ENCODE measurements around the gene PYGM. TPM values are rescaled to one million over a fixed set of nuclear protein-coding genes. Genes with fewer than 3 reads are reported as not detected.
A peak's percentile ranks its signal among the peaks of the same experiment; 100 is the strongest.

PYGM gene
- total RNA-seq, 1 experiment from 2014 or later = 3.6 TPM

DNA sequence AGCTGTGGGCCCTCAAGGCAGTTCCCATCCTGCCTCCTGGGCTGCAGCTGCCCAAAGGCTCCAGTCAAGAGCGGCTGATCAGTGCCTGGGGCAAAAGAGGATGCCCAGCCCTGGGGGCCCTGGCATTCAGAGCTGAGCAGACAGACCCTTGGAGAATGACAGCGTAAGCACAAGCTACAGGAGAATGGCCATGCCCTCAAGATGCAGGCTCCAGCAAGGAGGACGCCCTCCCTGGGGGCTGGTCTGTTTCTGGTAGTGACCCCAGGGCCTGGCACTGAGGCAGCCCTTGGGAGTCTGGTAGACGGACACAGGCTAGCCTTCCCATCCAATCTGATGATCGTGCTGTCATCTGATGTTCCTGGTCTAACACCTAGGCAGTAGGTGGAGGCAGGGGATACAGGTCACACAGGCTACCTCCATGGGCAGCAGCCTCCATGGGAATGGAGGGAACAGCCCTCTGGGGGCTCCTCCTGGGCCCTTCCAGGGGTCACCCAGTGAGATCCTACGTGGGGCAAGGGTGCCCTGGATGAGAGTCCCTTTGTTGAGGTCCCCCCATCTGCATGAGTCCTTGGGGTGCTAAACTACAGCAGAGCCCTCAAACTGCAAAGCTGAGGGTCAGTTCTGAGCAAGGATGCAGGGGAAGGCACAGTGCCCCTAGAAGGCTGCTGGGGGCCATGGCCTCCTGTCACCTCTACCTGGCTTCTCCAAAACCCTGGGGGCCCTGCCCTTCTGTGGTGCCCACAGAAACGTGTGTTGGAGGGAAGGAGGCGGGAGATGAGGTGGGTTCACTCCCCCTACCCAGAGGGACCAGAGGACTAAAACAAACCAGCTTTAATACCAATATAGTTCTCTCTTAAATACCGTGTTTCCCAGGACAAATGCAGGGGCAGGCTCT lies 28.8 kb upstream of the PYGM start:
- TF ChIP-seq, protein P1, sequence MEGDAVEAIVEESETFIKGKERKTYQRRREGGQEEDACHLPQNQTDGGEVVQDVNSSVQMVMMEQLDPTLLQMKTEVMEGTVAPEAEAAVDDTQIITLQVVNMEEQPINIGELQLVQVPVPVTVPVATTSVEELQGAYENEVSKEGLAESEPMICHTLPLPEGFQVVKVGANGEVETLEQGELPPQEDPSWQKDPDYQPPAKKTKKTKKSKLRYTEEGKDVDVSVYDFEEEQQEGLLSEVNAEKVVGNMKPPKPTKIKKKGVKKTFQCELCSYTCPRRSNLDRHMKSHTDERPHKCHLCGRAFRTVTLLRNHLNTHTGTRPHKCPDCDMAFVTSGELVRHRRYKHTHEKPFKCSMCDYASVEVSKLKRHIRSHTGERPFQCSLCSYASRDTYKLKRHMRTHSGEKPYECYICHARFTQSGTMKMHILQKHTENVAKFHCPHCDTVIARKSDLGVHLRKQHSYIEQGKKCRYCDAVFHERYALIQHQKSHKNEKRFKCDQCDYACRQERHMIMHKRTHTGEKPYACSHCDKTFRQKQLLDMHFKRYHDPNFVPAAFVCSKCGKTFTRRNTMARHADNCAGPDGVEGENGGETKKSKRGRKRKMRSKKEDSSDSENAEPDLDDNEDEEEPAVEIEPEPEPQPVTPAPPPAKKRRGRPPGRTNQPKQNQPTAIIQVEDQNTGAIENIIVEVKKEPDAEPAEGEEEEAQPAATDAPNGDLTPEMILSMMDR (conservative IDR thresholded peaks at IDR 0.05) = no peak
- Histone ChIP-seq H3K56ac (ENCODE audit: insufficient read length, low read depth, low read length) (no peak overlapping the region), H3K79me2 (ENCODE audit: insufficient read depth, low read length) (no peaks in the 10 kb centered on the region), H4K91ac (ENCODE audit: insufficient read length, low read depth, low read length) (no peak overlapping the region), H3K9me3 (ENCODE audit: control insufficient read depth, low read depth, low read length) (no peaks in the 10 kb centered on the region), H2BK5ac (ENCODE audit: insufficient read length, low read length) (no peak overlapping the region), H4K8ac (replicated peaks; ENCODE audit: insufficient read length, low read depth, low read length) (no peak overlapping the region), H3K9ac (ENCODE audit: extremely low read depth, insufficient read length, low read length) (no peak overlapping the region), H3K4me1 (ENCODE audit: insufficient read depth, low read length) (no peaks in the 10 kb centered on the region), H3K4me2 (ENCODE audit: insufficient read depth, insufficient read length, low read length) (no peak overlapping the region), H3K4ac (ENCODE audit: low read depth, low read length) (no peak overlapping the region), H3K79me1 (ENCODE audit: insufficient read depth, low read depth, low read length, poor library complexity, severe bottlenecking) (no peaks in the 10 kb centered on the region), H2BK20ac (ENCODE audit: low read depth, low read length, poor library complexity, severe bottlenecking) (no peak overlapping the region), H4K5ac (ENCODE audit: insufficient read length, low read depth, low read length) (no peak overlapping the region), H2BK120ac (ENCODE audit: low read depth, low read length, poor library complexity, severe bottlenecking) (no peak overlapping the region), H3K27me3 (ENCODE audit: insufficient read depth, low read length) (no peaks in the 10 kb centered on the region), H2AFZ (ENCODE audit: low read length) (no peak overlapping the region), H2BK12ac (ENCODE audit: insufficient read length, low read depth, low read length) (no peak overlapping the region), H2BK15ac (ENCODE audit: low read depth, low read length) (no peak overlapping the region), H3K18ac (ENCODE audit: insufficient read length, low read depth, low read length) (no peak overlapping the region), H3K23me2 (ENCODE audit: insufficient read length, low read depth, low read length, poor library complexity, severe bottlenecking) (no peaks in the 10 kb centered on the region), H3K14ac (ENCODE audit: insufficient read depth, low read length) (no peak overlapping the region; the same call in 1 of the 2 replicates), H3T11ph (ENCODE audit: low read length) (no peak overlapping the region), H3K27ac (ENCODE audit: insufficient read length, low read depth, low read length) (no peak overlapping the region), H3K23ac (ENCODE audit: insufficient read length, low read depth, low read length) (no peak overlapping the region), H2AK5ac (ENCODE audit: insufficient read length, low read length) (no peak overlapping the region), H4K20me1 (ENCODE audit: control insufficient read depth, insufficient read depth, insufficient read length) (no peaks in the 10 kb centered on the region)
- Mint-ChIP-seq H3K27ac (peak overlapping the region in 1 of 3 experiments; percentile 91; a peak in 1 of 7 replicates), H3K9me3 (no peaks in the 10 kb centered on the region), H3K36me3 (ENCODE audit: insufficient read depth in 1 of 3, low read depth in 3 of 3) (peaks cover 0 to 6% (median 2%) of the 10 kb centered on the region in 3 experiments; a peak in 2 of 7 replicates), H3K4me3 (no peak overlapping the region), H3K27me3 (ENCODE audit: low read depth) (no peaks in the 10 kb centered on the region), H3K4me1 (0 out of 4 replicates have a peak, but pooled peaks cover 0 to 2% of the 10 kb centered on the region in 2 experiments)
- no CpG with 5 or more reads among the region's 9 CpGs for WGBS (ENCODE audit: extremely low coverage, insufficient read length, low lambda C conversion rate)
- no peak for DNase-seq

Measured in H9 (cell line).